OCI-LY7 (cell line): ENCODE measurements around the gene EDC3. TPM values are rescaled to one million over a fixed set of nuclear protein-coding genes. Genes with fewer than 3 reads are reported as not detected.

Experiments
- BruUV-seq: library from RNA; stranded (reverse); fragments of 400-500 nt; replicated peaks from 2 replicates; lab custom pipeline; 2021; lab: Mats Ljungman, UMichigan
- CTCF ChIA-PET: fragments of 300-600 bp; sonication (Branson Sonifier 250); formaldehyde crosslinking; loops from one replicate; lab custom pipeline; 2022; ENCODE audit warnings: antibody characterized with exemption; ENCODE audit not compliant: unreplicated experiment; lab: Charles Lee
- POLR2A ChIA-PET: fragments of 300-600 bp; sonication (Branson Sonifier 250); formaldehyde crosslinking; loops from one replicate; lab custom pipeline; 2022; ENCODE audit warnings: antibody characterized with exemption; lab: Charles Lee
- DNase-seq: peaks from one replicate; pipeline ENCODE4 v3.0.0-alpha.2; 2015; ENCODE audit warnings: low spot score
- H2AFZ ChIP-seq: fragments of 200-600 bp; sonication (generic), shearing (Covaris generic); 2 replicates; pipeline ENCODE4 v1.6.1; 2014; ENCODE audit warnings: mild to moderate bottlenecking, antibody characterized with exemption, low read length, moderate library complexity
- H3K27ac ChIP-seq: fragments of 200-600 bp; sonication (generic); 2 replicates; pipeline ENCODE4 v1.5.1; 2014; ENCODE audit warnings: mixed run types, low read depth, mild to moderate bottlenecking, moderate library complexity, low read length, inconsistent platforms; ENCODE audit not compliant: poor library complexity, severe bottlenecking
- H3K36me3 ChIP-seq: fragments of 200-600 bp; sonication (generic); 2 replicates; pipeline ENCODE4 v1.6.1; 2014; ENCODE audit warnings: mild to moderate bottlenecking, antibody characterized with exemption, low read length, moderate library complexity, mixed read lengths; ENCODE audit not compliant: insufficient read depth
- H3K4me1 ChIP-seq: fragments of 200-600 bp; sonication (generic); 2 replicates; pipeline ENCODE4 v1.5.1; 2014; ENCODE audit warnings: mild to moderate bottlenecking, low read length; ENCODE audit not compliant: insufficient read depth, poor library complexity, severe bottlenecking
- H3K4me2 ChIP-seq: fragments of 200-600 bp; sonication (generic); 2 replicates; pipeline ENCODE4 v1.6.1; 2014; ENCODE audit warnings: mild to moderate bottlenecking, low read length
- H3K4me3 ChIP-seq: fragments of 200-600 bp; sonication (generic); 2 replicates; pipeline ENCODE4 v1.5.1; 2014; ENCODE audit warnings: mild to moderate bottlenecking, low read depth, low read length; ENCODE audit not compliant: poor library complexity, severe bottlenecking
- H3K79me2 ChIP-seq: fragments of 200-600 bp; sonication (generic); 2 replicates; pipeline ENCODE4 v1.6.1; 2016; ENCODE audit warnings: low read depth, mild to moderate bottlenecking, low read length, moderate library complexity, mixed read lengths; ENCODE audit not compliant: insufficient read depth
- H3K9me2 ChIP-seq: fragments of 200-600 bp; sonication (generic); 2 replicates; pipeline ENCODE4 v1.6.1; 2016; ENCODE audit warnings: mild to moderate bottlenecking, low read length, mixed read lengths; ENCODE audit not compliant: insufficient read depth
- H3K9me3 ChIP-seq: fragments of 200-600 bp; sonication (generic); 2 replicates; pipeline ENCODE4 v1.6.1; 2014; ENCODE audit warnings: mild to moderate bottlenecking, mixed run types, low read length, mixed read lengths
- H4K20me1 ChIP-seq: fragments of 200-600 bp; sonication (generic); 2 replicates; pipeline ENCODE4 v1.6.1; 2014; ENCODE audit warnings: mild to moderate bottlenecking, antibody characterized with exemption, low read length, moderate library complexity, mixed read lengths; ENCODE audit not compliant: insufficient read depth
- EZH2phosphoT487 ChIP-seq: fragments of 200-600 bp; sonication (generic); IDR thresholded peaks from 2 replicates; pipeline ENCODE4 v1.6.1; 2018; ENCODE audit warnings: low read depth, borderline replicate concordance, mild to moderate bottlenecking, mixed run types, antibody characterized with exemption, low read length, moderate library complexity, mixed read lengths
- intact Hi-C: fragments of 100-400 bp; cut with micrococcal nuclease; formaldehyde crosslinking; loops from one replicate; pipeline ENCODE4 v1.10.0; 2022; ENCODE audit not compliant: unreplicated experiment
- total RNA-seq, 2 experiments: library from RNA; depleted of rRNA in 1 of 2; stranded (reverse); fragments of >200 nt in 1 of 2; shearing (Covaris generic) in 1 of 2; gene quantifications; 2 replicates each; pipeline ENCODE4 v1.2.3, GENCODE V29; 2014 to 2022
- TF ChIP-seq, protein P1 (sequence below): fragments of 200-600 bp; sonication (generic); conservative IDR thresholded peaks from 2 replicates; pipeline ENCODE4 v1.5.1; 2014; ENCODE audit warnings: mild to moderate bottlenecking, antibody characterized with exemption, low read length, moderate library complexity, mixed read lengths

Gene EDC3
- total RNA-seq, 2 experiments from 2014 or later = 13.4 to 51.4 TPM

GRCh38 chr15:74611341-74611740 is 84.5 kb downstream of the EDC3 start:
- intact Hi-C loops = no loop called here
- TF ChIP-seq EZH2phosphoT487 = no peak
- TF ChIP-seq, protein P1, sequence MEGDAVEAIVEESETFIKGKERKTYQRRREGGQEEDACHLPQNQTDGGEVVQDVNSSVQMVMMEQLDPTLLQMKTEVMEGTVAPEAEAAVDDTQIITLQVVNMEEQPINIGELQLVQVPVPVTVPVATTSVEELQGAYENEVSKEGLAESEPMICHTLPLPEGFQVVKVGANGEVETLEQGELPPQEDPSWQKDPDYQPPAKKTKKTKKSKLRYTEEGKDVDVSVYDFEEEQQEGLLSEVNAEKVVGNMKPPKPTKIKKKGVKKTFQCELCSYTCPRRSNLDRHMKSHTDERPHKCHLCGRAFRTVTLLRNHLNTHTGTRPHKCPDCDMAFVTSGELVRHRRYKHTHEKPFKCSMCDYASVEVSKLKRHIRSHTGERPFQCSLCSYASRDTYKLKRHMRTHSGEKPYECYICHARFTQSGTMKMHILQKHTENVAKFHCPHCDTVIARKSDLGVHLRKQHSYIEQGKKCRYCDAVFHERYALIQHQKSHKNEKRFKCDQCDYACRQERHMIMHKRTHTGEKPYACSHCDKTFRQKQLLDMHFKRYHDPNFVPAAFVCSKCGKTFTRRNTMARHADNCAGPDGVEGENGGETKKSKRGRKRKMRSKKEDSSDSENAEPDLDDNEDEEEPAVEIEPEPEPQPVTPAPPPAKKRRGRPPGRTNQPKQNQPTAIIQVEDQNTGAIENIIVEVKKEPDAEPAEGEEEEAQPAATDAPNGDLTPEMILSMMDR = no peak
- Histone ChIP-seq H3K4me2 (no peak overlapping the region), H2AFZ (no peak overlapping the region), H3K27ac (no peak overlapping the region), H3K4me3 (no peak overlapping the region), H3K79me2 (peaks cover 7% of the 10 kb centered on the region), H3K9me3 (no peaks in the 10 kb centered on the region), H3K9me2 (no peaks in the 10 kb centered on the region), H3K4me1 (peaks cover 7% of the 10 kb centered on the region), H4K20me1 (no peaks in the 10 kb centered on the region), H3K36me3 (no peaks in the 10 kb centered on the region)
- ChIA-PET CTCF (no interaction called here), POLR2A (no interaction called here)
- no peak for DNase-seq
- BruUV-seq = no TSS peak

- intact Hi-C loops = no loop called here
- Histone ChIP-seq H3K36me3 (no peaks in the 10 kb centered on the region), H3K4me3 (no peak overlapping the region), H3K9me3 (no peaks in the 10 kb centered on the region), H3K27ac (no peak overlapping the region), H3K9me2 (no peaks in the 10 kb centered on the region), H3K4me2 (no peak overlapping the region), H3K79me2 (no peaks in the 10 kb centered on the region), H4K20me1 (no peaks in the 10 kb centered on the region), H2AFZ (no peak overlapping the region), H3K4me1 (peaks cover 10% of the 10 kb centered on the region)
- CTCF ChIA-PET = no interaction called here
- DNase-seq = no peak
- POLR2A ChIA-PET = no interaction called here
- BruUV-seq = no TSS peak
- TF ChIP-seq, protein P1 = no peak
- TF ChIP-seq EZH2phosphoT487 = no peak
These were observed 85.4 kb downstream of the EDC3 start for GRCh38 chr15:74610302-74610951.

DNA sequence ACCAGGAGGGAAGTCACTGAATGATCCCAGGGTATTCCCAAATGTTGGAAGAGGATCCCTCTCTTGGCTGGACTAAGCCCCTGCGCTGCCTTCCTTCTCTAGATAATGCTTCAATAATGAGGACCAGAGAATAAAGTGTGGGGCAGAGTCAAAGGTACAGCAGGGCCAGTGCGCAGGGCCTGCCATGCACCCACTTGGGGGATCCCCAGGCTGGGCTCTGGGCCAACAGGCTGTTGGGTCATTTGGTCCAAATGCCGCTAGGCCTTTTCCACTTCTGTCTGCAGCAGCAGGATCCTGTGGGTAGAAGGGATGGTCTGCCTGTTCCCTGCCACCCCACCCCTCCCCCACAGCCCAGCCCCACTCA is 85.9 kb downstream of the EDC3 start:
- Histone ChIP-seq H3K4me1 (peaks cover 10% of the 10 kb centered on the region), H3K9me3 (no peaks in the 10 kb centered on the region), H4K20me1 (no peaks in the 10 kb centered on the region), H3K4me2 (no peak overlapping the region), H3K27ac (no peak overlapping the region), H3K36me3 (no peaks in the 10 kb centered on the region), H2AFZ (no peak overlapping the region), H3K79me2 (no peaks in the 10 kb centered on the region), H3K9me2 (no peaks in the 10 kb centered on the region), H3K4me3 (no peak overlapping the region)
- CTCF ChIA-PET = no interaction called here
- POLR2A ChIA-PET = no interaction called here
- intact Hi-C loops = no loop called here
- DNase-seq = no peak
- TF ChIP-seq, protein P1 = no peak
- no peak for TF ChIP-seq EZH2phosphoT487
- no TSS peak for BruUV-seq
